GM21717 (cell line): ENCODE measurements around the gene CMSS1.

Source experiments
- ATAC-seq: cut with Tn5 transposase; IDR thresholded peaks from one replicate; pipeline ENCODE4 v1.9.1; 2021; ENCODE audit warnings: mild to moderate bottlenecking, moderate library complexity; ENCODE audit not compliant: unreplicated experiment

CMSS1 gene

DNA sequence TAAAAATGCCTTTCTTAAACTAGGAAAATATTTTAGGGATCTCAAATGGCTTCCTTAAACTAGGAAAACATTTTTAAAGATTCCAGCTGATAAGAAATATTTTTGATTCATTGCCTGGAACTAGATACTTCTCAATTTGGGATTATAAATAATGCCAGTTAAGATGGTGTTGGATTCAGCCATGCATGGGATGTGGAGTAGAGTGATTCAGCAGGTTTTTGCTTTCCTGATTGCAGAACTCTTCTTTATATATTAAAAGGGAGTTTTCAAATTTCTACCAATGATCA is 281.1 kb downstream of the CMSS1 start:
- ATAC-seq, result no peak

DNA sequence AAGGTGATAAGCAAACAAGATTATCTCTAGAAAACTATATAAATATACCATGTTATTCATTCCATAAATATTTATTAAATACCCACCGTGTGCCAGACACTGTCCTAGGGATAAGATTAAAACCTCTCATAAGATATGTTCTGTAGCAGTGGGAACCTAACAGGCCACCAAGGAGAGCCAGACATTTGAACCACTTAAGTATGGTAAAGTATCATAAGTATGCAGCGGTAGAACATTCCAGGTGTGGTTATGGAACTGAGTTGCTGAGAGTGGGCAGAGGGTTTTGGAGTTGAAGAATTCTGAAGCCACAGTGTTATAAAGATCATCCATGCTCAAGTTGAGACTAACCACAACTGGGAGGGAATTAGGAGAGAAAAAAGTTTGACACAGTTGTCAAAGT is 282.0 kb downstream of the CMSS1 start:
- ATAC-seq, result no peak

DNA sequence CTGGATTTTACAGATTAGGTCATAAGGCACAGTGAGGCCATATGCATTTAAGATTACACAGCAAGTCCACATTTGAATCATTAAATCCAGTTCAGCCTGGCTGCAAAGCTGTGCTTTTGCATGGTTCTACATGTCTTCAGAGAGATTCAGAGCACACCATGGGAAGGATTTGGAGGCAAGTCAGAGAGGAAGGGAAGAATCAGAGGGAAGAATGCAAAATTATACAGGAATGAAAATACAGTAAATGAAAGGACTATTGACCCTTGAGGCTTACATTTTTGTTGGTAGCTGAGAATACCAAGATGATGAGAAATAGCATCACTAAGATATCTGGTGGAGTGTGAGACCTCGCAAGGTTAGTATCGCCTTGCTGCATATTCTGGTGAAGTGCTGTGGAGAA is 282.8 kb downstream of the CMSS1 start:
- no peak for ATAC-seq

DNA sequence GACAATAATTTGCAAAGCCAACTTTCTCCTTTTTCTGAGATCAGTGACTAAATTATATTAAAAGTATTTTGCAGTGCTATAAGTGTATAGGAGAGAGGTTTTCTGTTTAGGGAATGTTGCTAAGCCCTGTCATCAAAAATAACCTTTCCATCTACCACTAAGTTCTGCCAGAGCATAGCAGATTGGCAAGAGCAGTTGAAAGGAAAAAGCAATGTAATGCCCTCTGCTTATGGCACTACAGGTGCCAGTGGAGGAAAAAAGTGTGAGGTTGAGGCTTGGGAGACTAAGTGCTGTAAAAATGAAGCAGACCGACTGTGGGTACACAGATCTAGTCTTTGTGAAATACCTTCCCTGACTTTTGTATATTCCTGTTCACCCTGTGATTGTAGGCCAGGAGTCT is 285.1 kb downstream of the CMSS1 start:
- ATAC-seq, result no peak

DNA sequence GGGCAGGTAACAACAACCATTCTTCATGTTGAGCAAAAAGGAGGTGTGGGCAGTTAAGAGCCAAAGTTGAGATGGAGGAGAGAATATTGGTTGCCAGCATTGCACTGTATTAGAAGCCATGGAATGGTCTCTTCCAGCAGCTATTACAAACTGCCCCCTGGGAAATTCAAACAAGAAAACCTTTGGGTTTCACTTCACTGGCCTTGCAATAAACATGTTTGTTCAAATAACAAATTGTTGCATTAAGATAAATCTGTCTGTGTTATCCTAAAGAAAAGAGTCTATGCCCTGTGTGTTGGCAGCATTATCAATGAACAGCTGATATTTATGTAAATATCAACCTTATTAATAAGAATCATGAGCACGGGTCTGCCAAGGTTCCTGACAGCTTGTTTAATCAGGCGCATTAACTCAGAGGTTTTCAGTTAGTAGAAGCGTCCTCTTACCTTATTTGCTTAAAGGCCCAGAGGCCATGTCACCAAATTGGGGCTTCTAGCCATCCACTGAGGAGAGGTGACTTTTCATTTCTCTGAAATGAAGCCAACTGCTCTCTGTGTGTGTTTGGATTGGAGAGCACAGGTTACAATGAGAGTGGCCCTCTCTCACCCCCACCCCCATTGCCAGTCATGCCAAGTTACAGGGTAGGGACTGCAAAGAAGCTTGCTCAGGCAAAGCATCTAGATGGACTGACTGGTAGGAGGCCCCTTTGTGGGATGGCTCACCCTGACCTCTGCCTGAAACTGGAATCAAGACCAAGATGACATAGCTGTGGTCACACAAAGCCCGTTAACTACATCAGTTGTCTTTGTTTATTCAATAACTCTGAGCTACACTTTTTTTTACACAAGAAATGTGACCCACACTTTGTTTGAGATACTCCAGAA is 286.1 kb downstream of the CMSS1 start:
- ATAC-seq, result peak; percentile 83

DNA sequence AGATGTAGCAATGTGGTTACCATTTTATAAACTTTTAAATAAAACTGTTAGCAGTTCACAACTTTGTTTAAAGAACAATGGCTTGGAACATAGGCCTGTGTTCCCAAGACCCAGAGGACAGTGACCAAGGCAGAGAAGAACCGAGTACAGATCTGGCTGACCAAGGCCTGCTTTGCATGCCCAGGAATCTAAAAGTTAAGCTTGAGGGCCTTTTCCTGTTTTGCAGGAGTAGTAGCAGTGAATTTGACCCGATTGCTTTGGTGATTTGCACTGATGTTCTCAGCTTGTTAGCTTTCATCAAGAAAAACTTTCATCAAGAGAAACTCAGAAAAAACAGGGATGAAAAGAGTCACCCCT is 286.8 kb downstream of the CMSS1 start:
- ATAC-seq, result peak; percentile 38

DNA sequence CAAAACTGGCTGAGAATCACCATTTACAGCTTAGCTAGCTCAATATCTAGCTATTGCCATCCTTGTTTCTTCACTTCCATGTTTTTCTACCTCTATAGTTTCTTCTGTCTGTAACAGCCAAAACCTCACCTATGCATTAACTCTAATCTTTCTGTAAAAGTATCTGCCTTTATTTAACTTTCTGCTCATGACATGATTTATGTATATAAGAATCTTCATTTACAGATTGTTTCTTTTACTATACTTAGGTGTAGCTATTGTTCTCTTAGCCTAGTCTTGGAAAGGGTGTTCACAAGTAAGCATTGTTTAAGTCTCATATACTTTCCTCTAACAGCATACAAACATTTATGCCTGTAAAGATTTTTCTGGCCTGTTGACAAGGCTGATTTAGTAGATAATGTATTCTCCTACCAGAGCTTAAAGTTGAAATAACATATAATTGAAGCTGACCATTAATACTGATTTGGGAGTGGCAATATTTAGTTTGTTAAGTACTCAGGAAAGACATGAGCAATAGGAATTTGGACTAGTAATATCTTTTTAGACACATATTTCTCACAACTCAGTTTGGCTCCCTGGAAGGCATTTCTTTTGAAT is 287.3 kb downstream of the CMSS1 start:
- ATAC-seq, result no peak

DNA sequence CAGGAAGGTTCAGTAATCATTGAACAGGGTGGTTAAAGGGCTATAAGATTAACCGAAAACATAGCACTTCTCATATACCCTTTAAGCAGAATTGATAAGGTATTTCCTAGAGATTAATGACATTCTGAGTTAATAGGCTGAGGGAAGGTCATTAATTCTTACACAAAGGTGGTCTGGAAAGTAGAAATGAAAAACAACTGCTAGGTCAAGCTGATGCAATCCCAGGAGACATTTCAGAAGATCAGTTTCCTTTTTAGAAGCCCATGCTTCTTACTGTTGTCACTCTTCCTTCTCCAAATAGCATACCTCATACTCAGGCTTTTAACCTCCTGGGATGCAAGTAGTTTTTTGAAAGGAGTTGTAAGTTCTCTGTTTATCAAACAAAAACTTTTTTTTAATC is 287.8 kb downstream of the CMSS1 start:
- ATAC-seq, result peak; percentile 54

DNA sequence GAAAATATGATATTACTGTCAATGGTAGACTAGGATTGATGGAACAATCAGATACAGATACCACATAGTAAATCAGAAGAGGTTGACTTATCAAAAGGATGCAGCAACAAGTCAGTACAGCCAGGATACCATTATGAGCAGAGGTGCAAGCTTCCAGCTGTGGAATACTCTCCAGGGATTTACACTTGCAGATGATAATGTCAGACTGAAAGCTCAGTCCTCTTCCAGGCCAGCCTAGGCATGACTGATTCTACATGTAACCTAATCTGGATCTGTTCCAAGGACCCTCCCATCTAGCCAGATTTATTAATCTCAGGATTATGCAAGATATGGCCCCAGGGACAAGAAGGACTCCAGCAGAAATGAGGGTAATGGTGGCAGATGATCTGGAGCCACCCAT is 288.4 kb downstream of the CMSS1 start:
- no peak for ATAC-seq

DNA sequence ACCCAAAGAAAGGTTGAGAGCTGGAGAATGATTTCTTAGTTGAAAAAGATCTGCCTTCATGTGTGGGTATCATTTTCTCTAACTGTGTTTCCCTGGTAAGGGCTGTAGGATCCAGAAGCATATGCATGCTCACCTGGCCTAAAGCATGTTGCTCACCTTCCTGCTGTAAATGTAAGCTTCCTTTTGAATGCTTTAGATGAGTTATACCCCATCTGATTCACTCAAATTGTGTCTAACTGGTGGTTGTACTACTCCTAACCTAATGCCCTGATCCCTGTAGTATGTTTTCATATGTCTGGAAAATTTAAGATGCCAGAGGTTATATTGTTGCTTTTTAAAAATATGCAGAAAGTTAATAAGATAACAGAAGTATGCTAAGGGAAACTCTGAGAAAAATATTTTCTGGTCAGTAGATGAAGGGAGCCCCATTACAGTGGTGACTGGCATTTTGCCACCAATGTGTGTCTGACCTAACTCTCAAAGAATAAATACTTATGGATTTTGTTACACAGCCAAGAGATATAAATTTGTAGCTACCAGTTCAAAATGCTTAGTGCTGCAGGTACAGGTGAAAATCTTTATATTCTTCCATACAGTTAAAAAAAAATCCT is 289.0 kb downstream of the CMSS1 start:
- ATAC-seq, result no peak

DNA sequence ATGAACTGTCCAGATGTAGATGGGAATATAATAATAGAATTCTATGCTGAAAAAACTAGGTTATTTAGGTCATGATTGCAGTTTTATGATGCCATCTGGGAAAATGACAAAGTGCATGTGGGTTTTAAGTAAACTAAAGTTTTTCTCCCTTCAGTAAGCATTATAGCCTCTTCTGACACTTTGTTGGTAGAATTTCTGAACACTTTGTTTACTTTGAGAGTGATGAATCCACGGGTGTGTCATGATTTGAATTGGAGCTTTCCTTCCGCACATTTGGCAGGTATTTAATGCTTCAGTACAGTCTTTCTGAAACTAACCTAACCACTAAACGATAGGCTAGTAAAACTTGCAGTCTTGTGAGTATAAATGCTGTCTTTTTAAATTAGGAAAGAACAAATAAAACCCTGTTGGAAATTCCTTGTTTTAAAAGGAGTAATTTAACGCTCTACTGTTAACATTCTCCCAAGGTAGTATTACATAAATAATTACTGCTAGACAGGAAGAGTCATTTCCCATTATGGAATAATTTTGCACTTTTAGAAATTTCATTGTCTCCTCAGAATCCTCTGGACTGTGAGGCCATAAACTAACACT is 289.7 kb downstream of the CMSS1 start:
- no peak for ATAC-seq

DNA sequence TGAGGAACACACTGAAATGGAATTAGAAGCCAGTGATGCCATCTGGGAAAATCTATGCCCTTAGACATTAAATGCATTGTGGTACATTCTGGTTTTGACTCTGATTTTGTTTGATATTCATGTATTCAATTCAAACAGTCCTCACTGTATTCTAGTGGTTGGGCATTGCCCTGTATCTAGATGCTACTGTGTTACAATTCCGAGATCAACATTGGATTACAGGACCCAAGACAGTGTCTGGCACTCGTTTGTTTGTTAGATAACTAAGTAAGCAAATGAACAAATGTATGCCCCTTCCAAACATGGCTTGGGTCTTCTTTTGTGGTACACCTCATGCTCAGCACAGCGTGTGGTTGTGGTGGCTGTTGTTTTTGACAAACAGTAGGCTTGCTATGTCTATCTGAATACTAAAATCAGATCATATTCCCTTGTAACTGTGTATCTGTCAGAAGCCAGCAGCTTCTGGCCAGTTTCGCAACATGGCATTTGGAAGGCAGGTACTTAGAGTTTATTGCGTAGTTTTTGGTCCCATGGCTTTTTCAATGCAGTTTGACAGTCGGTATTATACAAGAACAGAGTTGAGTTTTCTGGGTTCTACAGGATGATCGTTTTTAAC is 290.9 kb downstream of the CMSS1 start:
- ATAC-seq, result no peak

DNA sequence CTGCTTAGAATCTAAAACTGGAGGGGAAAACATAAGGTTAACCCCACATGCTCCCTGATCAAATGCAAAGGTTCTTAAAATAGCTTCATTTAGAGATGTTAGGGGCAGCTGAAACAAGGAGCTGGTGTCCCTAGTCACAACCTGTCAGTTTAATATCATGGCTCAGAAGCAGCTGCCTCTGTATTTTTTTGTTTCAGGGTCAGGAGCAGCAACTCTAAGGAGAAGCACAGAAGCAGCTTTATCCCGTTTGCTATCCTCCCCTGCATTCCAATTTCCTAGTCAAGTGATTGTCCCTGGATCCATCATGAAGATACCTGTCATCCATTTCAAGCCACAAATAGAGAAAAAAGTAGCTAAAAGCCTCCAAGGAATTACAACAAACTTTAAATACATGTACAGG is 292.5 kb downstream of the CMSS1 start:
- no peak for ATAC-seq

DNA sequence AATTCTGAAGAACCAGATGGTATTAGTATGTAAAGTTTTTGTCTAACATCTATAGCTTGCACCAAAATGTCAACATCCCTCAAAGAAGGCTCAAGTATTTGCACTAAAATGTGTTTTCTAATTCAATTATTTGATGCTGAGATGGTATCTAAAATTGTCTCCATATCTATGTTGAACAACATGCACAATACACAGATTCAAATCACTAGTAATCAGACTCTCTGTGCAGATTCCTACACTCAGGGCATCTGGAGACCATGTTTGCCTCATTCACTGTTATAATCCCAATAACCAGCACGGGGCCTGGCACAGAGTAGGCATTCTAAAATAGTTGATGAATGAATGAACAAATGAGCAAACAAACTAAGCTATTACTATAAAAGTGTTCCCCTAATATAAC is 294.1 kb downstream of the CMSS1 start:
- no peak for ATAC-seq

DNA sequence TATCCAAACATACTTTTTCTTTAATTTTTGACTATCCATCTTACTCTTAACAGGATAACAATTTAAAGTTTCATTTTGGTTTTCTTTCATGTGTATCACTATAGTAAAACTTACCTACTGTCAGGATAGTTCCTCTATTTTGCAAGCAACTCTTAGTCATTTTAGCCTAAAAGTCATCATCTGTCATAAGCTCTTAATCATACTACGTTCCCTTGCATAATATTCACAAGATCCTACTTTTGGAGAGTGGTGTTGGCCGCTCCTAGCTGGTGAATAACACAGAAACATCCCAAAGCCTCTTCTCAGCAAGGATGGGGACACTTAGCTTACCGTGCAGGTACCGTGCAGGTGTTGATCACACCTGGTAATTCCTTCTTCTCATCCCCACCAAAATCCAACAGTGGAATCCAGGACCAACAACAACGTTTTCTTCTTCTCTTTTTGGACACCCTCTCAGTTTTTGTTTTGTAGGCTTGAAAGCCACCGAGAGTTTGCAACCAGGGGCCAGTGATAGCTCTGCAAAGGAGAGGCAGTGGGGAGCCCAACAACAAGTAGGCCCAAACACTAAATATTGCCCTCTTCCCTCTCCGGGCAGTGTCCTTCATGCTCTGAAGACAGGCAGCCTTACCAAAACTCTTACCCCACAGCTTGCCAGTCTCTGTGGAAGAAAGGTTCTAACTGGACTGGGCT is 296.2 kb downstream of the CMSS1 start:
- ATAC-seq, result no peak

DNA sequence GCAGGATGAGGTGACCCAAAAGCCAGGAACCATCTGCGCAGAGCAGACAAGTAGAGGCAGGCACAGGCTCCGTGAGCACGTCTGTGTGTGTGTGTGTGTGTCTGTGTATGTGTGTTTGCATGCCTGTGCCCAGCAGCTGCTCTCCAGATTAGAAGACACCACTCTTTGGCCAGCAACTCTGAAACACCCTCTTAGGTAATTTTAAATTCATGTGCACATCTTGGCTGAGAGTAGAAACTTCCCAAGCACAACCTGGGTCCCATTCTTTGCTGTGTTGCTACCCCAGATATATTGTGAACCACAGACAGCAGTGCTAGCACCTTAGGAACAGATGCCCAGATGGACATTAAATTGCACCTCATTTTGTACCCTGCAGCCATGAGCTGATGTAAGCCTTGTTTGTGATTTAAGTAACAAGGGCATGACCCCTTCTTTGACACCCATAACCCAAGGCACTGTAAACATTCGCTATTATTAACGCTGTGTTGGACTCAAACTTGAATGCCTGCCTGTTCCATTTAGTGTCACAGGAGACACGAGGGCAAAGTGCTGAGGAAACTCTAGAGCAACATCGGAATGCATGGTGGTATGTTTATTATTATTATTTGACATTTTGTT is 296.9 kb downstream of the CMSS1 start, which contains the start of gene FILIP1L:
Gene FILIP1L, minus strand, starts transcription at position 89 of the 618 bp plus-strand sequence.
- ATAC-seq, result no peak

DNA sequence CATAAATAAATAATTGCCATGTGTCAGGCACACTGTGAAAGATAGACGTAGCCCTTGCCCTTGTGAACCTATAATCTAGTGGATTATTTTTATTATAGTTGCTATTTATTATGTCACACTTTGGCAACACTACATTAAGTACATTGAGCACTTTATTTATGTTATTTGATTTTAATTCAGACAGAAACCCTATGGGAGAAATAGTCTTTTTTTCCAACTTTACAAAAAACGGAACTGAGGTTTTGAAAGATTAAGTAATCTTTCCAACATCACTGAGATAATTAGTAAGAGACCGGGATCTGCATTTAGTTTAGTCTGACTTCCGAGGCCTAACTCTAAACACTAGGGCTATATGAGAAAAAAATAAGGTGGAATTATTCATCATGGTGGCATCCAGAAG is 299.4 kb downstream of the CMSS1 start:
- ATAC-seq, result no peak

DNA sequence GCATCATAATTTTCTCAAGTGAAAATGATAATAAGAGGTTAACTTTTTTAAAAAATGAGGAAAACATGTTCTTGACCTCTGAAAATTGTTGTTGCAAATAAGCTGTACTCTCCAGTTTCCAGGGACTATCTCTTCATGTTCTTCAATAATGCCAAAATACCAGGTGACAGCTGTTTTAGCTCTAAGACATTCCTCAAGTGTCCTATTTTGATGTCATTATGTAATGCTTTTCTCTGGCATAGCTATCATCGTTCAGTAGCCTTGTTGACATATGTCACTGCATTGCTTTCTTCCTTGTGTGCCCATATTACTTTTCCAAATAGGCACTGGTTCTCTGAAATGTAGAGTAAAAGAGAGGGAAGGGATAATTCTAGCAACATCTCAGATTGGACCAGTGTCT is 302.4 kb downstream of the CMSS1 start:
- no peak for ATAC-seq

DNA sequence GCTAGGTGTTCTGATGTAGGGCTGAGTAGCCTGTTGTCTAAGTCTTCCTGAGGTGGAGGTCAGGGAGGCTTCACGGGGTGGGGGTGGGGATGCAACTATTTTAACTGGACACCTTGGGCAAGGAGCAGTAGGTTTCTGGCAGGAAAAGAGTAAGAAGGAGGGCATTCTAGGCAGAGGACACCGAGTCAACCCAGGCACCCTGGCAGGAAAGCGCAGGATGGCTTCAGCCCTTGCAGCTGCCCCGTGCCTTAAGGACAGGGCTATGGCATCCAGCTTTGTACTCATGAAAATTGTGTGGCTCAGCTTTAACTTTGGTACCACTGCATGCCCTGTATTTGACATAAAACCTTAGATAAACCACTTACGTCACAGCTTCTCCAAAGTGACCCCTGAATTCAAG is 303.0 kb downstream of the CMSS1 start:
- ATAC-seq, result no peak

DNA sequence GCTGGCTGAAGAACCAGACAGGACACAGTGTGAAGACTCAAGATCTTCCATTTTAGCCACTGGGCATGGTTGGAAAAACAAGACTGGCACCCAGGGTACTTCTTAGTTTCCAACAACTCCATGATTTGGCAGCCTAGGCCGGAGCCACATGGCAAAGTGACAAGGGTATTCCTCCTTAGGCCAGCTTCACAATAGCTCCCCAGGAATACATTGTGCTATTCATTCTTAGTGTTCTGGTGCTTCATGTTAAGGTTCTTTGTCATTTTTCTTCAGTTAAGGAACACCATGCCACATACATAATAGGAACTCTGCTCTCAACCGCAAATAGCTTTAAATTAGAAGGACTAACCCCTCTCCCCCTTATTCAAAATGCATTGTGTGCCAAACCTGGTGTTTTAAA is 304.7 kb downstream of the CMSS1 start:
- no peak for ATAC-seq

DNA sequence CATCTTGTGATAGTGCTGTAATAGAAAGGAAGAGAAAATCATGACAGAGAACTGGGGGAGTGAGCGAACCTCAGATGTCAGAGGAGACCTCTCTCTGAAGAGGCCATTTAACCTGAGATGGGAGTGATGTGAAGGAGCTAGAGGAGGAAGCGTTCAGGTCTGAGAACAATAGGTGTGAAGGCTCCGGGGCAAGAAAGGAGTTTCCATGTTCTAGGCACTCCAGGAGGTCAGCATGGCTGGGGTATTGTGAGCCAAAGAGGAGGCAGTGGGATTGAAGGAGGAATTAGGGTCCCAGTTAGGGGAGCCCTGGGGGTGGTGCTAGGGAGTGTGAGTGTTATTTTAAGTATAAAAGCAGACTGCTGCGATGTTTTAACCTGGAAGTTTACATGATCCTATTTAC is 305.4 kb downstream of the CMSS1 start:
- ATAC-seq, result no peak
